ENCODE measurements around the gene LARP4B.
A peak's percentile ranks its signal among the peaks of the same experiment; 100 is the strongest.

Gene LARP4B

GRCh38 chr10:824497-824896 is 107.0 kb downstream of the LARP4B start:
- Histone ChIP-seq H4K20me1 (ENCODE audit: control insufficient read depth, insufficient read depth, low read depth, low read length) (no peaks in the 10 kb centered on the region), H3F3A (ENCODE audit: control insufficient read depth, insufficient read depth) (no peaks in the 10 kb centered on the region), H3K27ac (ENCODE audit: low read depth, low read length) (no peak overlapping the region), H3K27me3 (ENCODE audit: control insufficient read depth, low read length) (no peaks in the 10 kb centered on the region), H3K36me3 (ENCODE audit: control insufficient read depth, low read length) (peaks cover 94% of the 10 kb centered on the region), H3K9me3 (ENCODE audit: control insufficient read depth, insufficient read depth, low read length) (no peaks in the 10 kb centered on the region), H3K79me2 (ENCODE audit: control insufficient read depth, low read length) (peaks cover 17% of the 10 kb centered on the region; the same call in 1 of the 2 replicates), H3K4me2 (ENCODE audit: low read length) (no peak overlapping the region), H3K4me1 (ENCODE audit: control insufficient read depth, low read length) (peaks cover 22% of the 10 kb centered on the region), H3K4me3 (ENCODE audit: low read length) (no peak overlapping the region), H3K9me2 (replicated peaks; ENCODE audit: control insufficient read depth, low read length) (no peaks in the 10 kb centered on the region)
- no peak for TF ChIP-seq CTCF (IDR thresholded peaks at IDR 0.05; ENCODE audit: low read depth, low read length, poor library complexity, severe bottlenecking)
- TF ChIP-seq EZH2phosphoT487 (IDR thresholded peaks at IDR 0.05; ENCODE audit: borderline replicate concordance, low read length): no peak

GRCh38 chr10:822661-823367 is 108.7 kb downstream of the LARP4B start:
- Histone ChIP-seq H3K4me3 (ENCODE audit: low read length) (peak overlapping the region; percentile 29; the same call in 1 of the 2 replicates), H3K9me3 (ENCODE audit: control insufficient read depth, insufficient read depth, low read length) (no peaks in the 10 kb centered on the region), H3K27ac (ENCODE audit: low read depth, low read length) (0 out of 2 replicates have a peak overlapping the region, but pooled peaks have one; percentile 15), H3K9me2 (replicated peaks; ENCODE audit: control insufficient read depth, low read length) (no peaks in the 10 kb centered on the region), H3K36me3 (ENCODE audit: control insufficient read depth, low read length) (peaks cover 93% of the 10 kb centered on the region), H4K20me1 (ENCODE audit: control insufficient read depth, insufficient read depth, low read depth, low read length) (no peaks in the 10 kb centered on the region), H3K79me2 (ENCODE audit: control insufficient read depth, low read length) (peaks cover 9% of the 10 kb centered on the region; the same call in 1 of the 2 replicates), H3F3A (ENCODE audit: control insufficient read depth, insufficient read depth) (no peaks in the 10 kb centered on the region), H3K4me1 (ENCODE audit: control insufficient read depth, low read length) (peaks cover 22% of the 10 kb centered on the region), H3K27me3 (ENCODE audit: control insufficient read depth, low read length) (no peaks in the 10 kb centered on the region), H3K4me2 (ENCODE audit: low read length) (peak overlapping the region; percentile 57)
- no peak for TF ChIP-seq CTCF (IDR thresholded peaks at IDR 0.05; ENCODE audit: low read depth, low read length, poor library complexity, severe bottlenecking)
- no peak for TF ChIP-seq EZH2phosphoT487 (IDR thresholded peaks at IDR 0.05; ENCODE audit: borderline replicate concordance, low read length)

GRCh38 chr10:822197-822596 is 109.3 kb downstream of the LARP4B start:
- Histone ChIP-seq H3K4me1 (ENCODE audit: control insufficient read depth, low read length) (peaks cover 22% of the 10 kb centered on the region), H3K79me2 (ENCODE audit: control insufficient read depth, low read length) (peaks cover 9% of the 10 kb centered on the region; the same call in 1 of the 2 replicates), H3K27me3 (ENCODE audit: control insufficient read depth, low read length) (no peaks in the 10 kb centered on the region), H3K9me2 (replicated peaks; ENCODE audit: control insufficient read depth, low read length) (no peaks in the 10 kb centered on the region), H3K4me3 (ENCODE audit: low read length) (no peak overlapping the region), H3F3A (ENCODE audit: control insufficient read depth, insufficient read depth) (no peaks in the 10 kb centered on the region), H3K9me3 (ENCODE audit: control insufficient read depth, insufficient read depth, low read length) (no peaks in the 10 kb centered on the region), H4K20me1 (ENCODE audit: control insufficient read depth, insufficient read depth, low read depth, low read length) (no peaks in the 10 kb centered on the region), H3K27ac (ENCODE audit: low read depth, low read length) (no peak overlapping the region), H3K36me3 (ENCODE audit: control insufficient read depth, low read length) (peaks cover 95% of the 10 kb centered on the region), H3K4me2 (ENCODE audit: low read length) (no peak overlapping the region)
- TF ChIP-seq EZH2phosphoT487 (IDR thresholded peaks at IDR 0.05; ENCODE audit: borderline replicate concordance, low read length) (no peak), CTCF (IDR thresholded peaks at IDR 0.05; ENCODE audit: low read depth, low read length, poor library complexity, severe bottlenecking) (no peak)

Data from DOHH2 (cell line).